Effector memory CD4-positive, alpha-beta T cell (primary cell): ENCODE measurements around the gene ASTN2.
"Not testable (repeated sequence)": the region's sequence is repeated elsewhere in the genome, so short reads cannot be mapped to it uniquely, and the experiment has no call there.

ENCODE experiments used
- DNase-seq, 3 donors: peaks; one replicate each; pipeline ENCODE4 v3.0.0-alpha.2; 2020
- H3K27ac ChIP-seq: 2 replicates; pipeline ENCODE4 v1.7.0; 2013; ENCODE audit warnings: mild to moderate bottlenecking, low read length, moderate library complexity; ENCODE audit not compliant: insufficient read depth, poor library complexity, severe bottlenecking
- H3K27me3 ChIP-seq: replicated peaks from 2 replicates; pipeline ENCODE4 v1.7.0; 2013; ENCODE audit warnings: mild to moderate bottlenecking, low read length; ENCODE audit not compliant: insufficient read depth, control insufficient read depth, poor library complexity, severe bottlenecking
- H3K36me3 ChIP-seq: 2 replicates; pipeline ENCODE4 v1.7.0; 2013; ENCODE audit warnings: mild to moderate bottlenecking, low read length, moderate library complexity; ENCODE audit not compliant: control insufficient read depth, insufficient read depth
- H3K4me1 ChIP-seq: 2 replicates; pipeline ENCODE4 v1.7.0; 2013; ENCODE audit warnings: low read length, mild to moderate bottlenecking; ENCODE audit not compliant: control insufficient read depth, insufficient read depth, poor library complexity, severe bottlenecking
- H3K4me3 ChIP-seq: 2 replicates; pipeline ENCODE4 v1.7.0; 2013; ENCODE audit warnings: low read length, low read depth, mild to moderate bottlenecking; ENCODE audit not compliant: insufficient read depth, poor library complexity, severe bottlenecking
- H3K9me3 ChIP-seq: 2 replicates; pipeline ENCODE4 v1.7.0; 2013; ENCODE audit warnings: mild to moderate bottlenecking, low read length, moderate library complexity; ENCODE audit not compliant: control insufficient read depth

ASTN2 gene

GRCh38 chr9:117076571-117077290 is 338.1 kb downstream of the ASTN2 start:
- Histone ChIP-seq H3K27ac (no peak overlapping the region), H3K27me3 (no peaks in the 10 kb centered on the region), H3K36me3 (no peaks in the 10 kb centered on the region), H3K9me3 (no peaks in the 10 kb centered on the region), H3K4me1 (no peaks in the 10 kb centered on the region), H3K4me3 (no peak overlapping the region)
- no peak for DNase-seq

- Histone ChIP-seq H3K27me3 (no peaks in the 10 kb centered on the region), H3K27ac (no peak overlapping the region), H3K9me3 (no peaks in the 10 kb centered on the region), H3K36me3 (no peaks in the 10 kb centered on the region), H3K4me3 (no peak overlapping the region), H3K4me1 (no peaks in the 10 kb centered on the region)
- DNase-seq: no peak
Measured at GRCh38 chr9:117075636-117076035, 339.2 kb downstream of the ASTN2 start.

- no peak for DNase-seq
- no peaks in the 10 kb centered on the region for H3K4me1 ChIP-seq
- no peak overlapping the region for H3K27ac ChIP-seq
- H3K9me3 ChIP-seq: no peaks in the 10 kb centered on the region
- H3K36me3 ChIP-seq: no peaks in the 10 kb centered on the region
- H3K4me3 ChIP-seq: no peak overlapping the region
- no peaks in the 10 kb centered on the region for H3K27me3 ChIP-seq
Measured at GRCh38 chr9:117074784-117075520, 339.9 kb downstream of the ASTN2 start.

- H3K9me3 ChIP-seq: no peaks in the 10 kb centered on the region
- H3K4me3 ChIP-seq: no peak overlapping the region
- H3K4me1 ChIP-seq: no peaks in the 10 kb centered on the region
- no peak for DNase-seq
- H3K36me3 ChIP-seq: no peaks in the 10 kb centered on the region
- no peaks in the 10 kb centered on the region for H3K27me3 ChIP-seq
- no peak overlapping the region for H3K27ac ChIP-seq
Measured at GRCh38 chr9:117074342-117074662, 340.6 kb downstream of the ASTN2 start.

- Histone ChIP-seq H3K27ac (no peak overlapping the region), H3K36me3 (no peaks in the 10 kb centered on the region), H3K27me3 (no peaks in the 10 kb centered on the region), H3K9me3 (no peaks in the 10 kb centered on the region), H3K4me1 (no peaks in the 10 kb centered on the region), H3K4me3 (no peak overlapping the region)
- DNase-seq: no peak
Measured at GRCh38 chr9:117073539-117074341, 341.1 kb downstream of the ASTN2 start.

- no peak overlapping the region for H3K27ac ChIP-seq
- H3K4me3 ChIP-seq: no peak overlapping the region
- H3K4me1 ChIP-seq: no peaks in the 10 kb centered on the region
- no peak for DNase-seq
- H3K36me3 ChIP-seq: no peaks in the 10 kb centered on the region
- H3K9me3 ChIP-seq: no peaks in the 10 kb centered on the region
- no peaks in the 10 kb centered on the region for H3K27me3 ChIP-seq
Measured at GRCh38 chr9:117073071-117073470, 341.8 kb downstream of the ASTN2 start.

- H3K36me3 ChIP-seq: no peaks in the 10 kb centered on the region
- H3K4me1 ChIP-seq: no peaks in the 10 kb centered on the region
- no peak overlapping the region for H3K27ac ChIP-seq
Measured at GRCh38 chr9:117072216-117072615, 342.6 kb downstream of the ASTN2 start.

GRCh38 chr9:117071673-117072207 is 343.1 kb downstream of the ASTN2 start:
- not testable (repeated sequence) for H3K36me3 ChIP-seq, H3K27ac ChIP-seq, H3K4me3 ChIP-seq, H3K27me3 ChIP-seq, DNase-seq, H3K4me1 ChIP-seq, H3K9me3 ChIP-seq

More at GRCh38 chr9:117072216-117072615, 342.6 kb downstream of the ASTN2 start:
- Histone ChIP-seq H3K27me3 (no peaks in the 10 kb centered on the region), H3K4me3 (no peak overlapping the region), H3K9me3 (no peaks in the 10 kb centered on the region)
- DNase-seq: no peak

- no peak for DNase-seq
- Histone ChIP-seq H3K9me3 (no peaks in the 10 kb centered on the region), H3K27ac (no peak overlapping the region), H3K36me3 (no peaks in the 10 kb centered on the region), H3K27me3 (no peaks in the 10 kb centered on the region), H3K4me1 (no peaks in the 10 kb centered on the region), H3K4me3 (no peak overlapping the region)
Measured at GRCh38 chr9:117063721-117064471, 351.0 kb downstream of the ASTN2 start.
